KOPT-K1 (cell line): ENCODE results near the gene TBX21.

Experiments used
- H3K27ac ChIP-seq: fragments of 200-600 bp; sonication (generic); 2 replicates; pipeline ENCODE4 v1.5.1; 2016; ENCODE audit warnings: antibody characterized with exemption, mild to moderate bottlenecking, low read depth, low read length; ENCODE audit not compliant: poor library complexity, severe bottlenecking
- H3K36me3 ChIP-seq: fragments of 200-600 bp; sonication (generic); 2 replicates; pipeline ENCODE4 v1.5.1; 2017; ENCODE audit warnings: antibody characterized with exemption, mild to moderate bottlenecking, low read length, moderate library complexity; ENCODE audit not compliant: insufficient read depth
- H3K9me3 ChIP-seq: fragments of 200-600 bp; sonication (generic); 2 replicates; pipeline ENCODE4 v1.5.1; 2017; ENCODE audit warnings: antibody characterized with exemption, low read length, mild to moderate bottlenecking; ENCODE audit not compliant: insufficient read depth, poor library complexity, severe bottlenecking

Gene TBX21

GRCh38 chr17:47717261-47717697 lies 15.8 kb upstream of the TBX21 start:
- Histone ChIP-seq H3K9me3 (no peaks in the 10 kb centered on the region), H3K36me3 (no peaks in the 10 kb centered on the region)

GRCh38 chr17:47717979-47718621 lies 14.9 kb upstream of the TBX21 start:
- no peak overlapping the region for H3K27ac ChIP-seq
- no peaks in the 10 kb centered on the region for H3K36me3 ChIP-seq
- no peaks in the 10 kb centered on the region for H3K9me3 ChIP-seq

More at GRCh38 chr17:47717261-47717697, 15.8 kb upstream of the TBX21 start:
- no peak overlapping the region for H3K27ac ChIP-seq

GRCh38 chr17:47718634-47719405 lies 14.2 kb upstream of the TBX21 start:
- Histone ChIP-seq H3K27ac (no peak overlapping the region), H3K9me3 (no peaks in the 10 kb centered on the region), H3K36me3 (no peaks in the 10 kb centered on the region)

- Histone ChIP-seq H3K9me3 (no peaks in the 10 kb centered on the region), H3K36me3 (no peaks in the 10 kb centered on the region), H3K27ac (no peak overlapping the region)
Observed at GRCh38 chr17:47719411-47720152, 13.5 kb upstream of the TBX21 start.

GRCh38 chr17:47720196-47720595 lies 12.8 kb upstream of the TBX21 start:
- Histone ChIP-seq H3K27ac (no peak overlapping the region), H3K36me3 (no peaks in the 10 kb centered on the region), H3K9me3 (no peaks in the 10 kb centered on the region)

GRCh38 chr17:47720754-47721533 lies 12.1 kb upstream of the TBX21 start:
- Histone ChIP-seq H3K9me3 (no peaks in the 10 kb centered on the region), H3K36me3 (no peaks in the 10 kb centered on the region), H3K27ac (no peak overlapping the region)

- Histone ChIP-seq H3K9me3 (no peaks in the 10 kb centered on the region), H3K36me3 (no peaks in the 10 kb centered on the region), H3K27ac (no peak overlapping the region)
Observed at GRCh38 chr17:47721725-47722124, 11.3 kb upstream of the TBX21 start.

GRCh38 chr17:47724705-47725104 lies 8.3 kb upstream of the TBX21 start:
- Histone ChIP-seq H3K9me3 (no peaks in the 10 kb centered on the region), H3K36me3 (no peaks in the 10 kb centered on the region), H3K27ac (no peak overlapping the region)

GRCh38 chr17:47725446-47726111 lies 7.5 kb upstream of the TBX21 start:
- H3K9me3 ChIP-seq, result no peaks in the 10 kb centered on the region
- H3K27ac ChIP-seq, result no peak overlapping the region
- H3K36me3 ChIP-seq, result no peaks in the 10 kb centered on the region

GRCh38 chr17:47726796-47727703 lies 6.0 kb upstream of the TBX21 start:
- Histone ChIP-seq H3K9me3 (no peaks in the 10 kb centered on the region), H3K27ac (no peak overlapping the region), H3K36me3 (no peaks in the 10 kb centered on the region)

GRCh38 chr17:47727704-47728036 lies 5.4 kb upstream of the TBX21 start:
- no peak overlapping the region for H3K27ac ChIP-seq
- H3K9me3 ChIP-seq, result no peaks in the 10 kb centered on the region
- H3K36me3 ChIP-seq, result no peaks in the 10 kb centered on the region

GRCh38 chr17:47728214-47728877 lies 4.7 kb upstream of the TBX21 start:
- Histone ChIP-seq H3K36me3 (no peaks in the 10 kb centered on the region), H3K27ac (no peak overlapping the region), H3K9me3 (no peaks in the 10 kb centered on the region)

GRCh38 chr17:47729476-47729875 lies 3.6 kb upstream of the TBX21 start:
- Histone ChIP-seq H3K9me3 (no peaks in the 10 kb centered on the region), H3K36me3 (no peaks in the 10 kb centered on the region), H3K27ac (no peak overlapping the region)
